Measurements from ENCODE around the gene ROBO1. TPM values are rescaled to one million over a fixed set of nuclear protein-coding genes. Genes with fewer than 3 reads are reported as not detected.

The ROBO1 gene
- total and polyA plus RNA-seq, 2 of the 8 experiments (the other 6 are each of a cell fraction or from before 2014, with no cell fraction given), result 51.4 to 91.0 TPM

DNA sequence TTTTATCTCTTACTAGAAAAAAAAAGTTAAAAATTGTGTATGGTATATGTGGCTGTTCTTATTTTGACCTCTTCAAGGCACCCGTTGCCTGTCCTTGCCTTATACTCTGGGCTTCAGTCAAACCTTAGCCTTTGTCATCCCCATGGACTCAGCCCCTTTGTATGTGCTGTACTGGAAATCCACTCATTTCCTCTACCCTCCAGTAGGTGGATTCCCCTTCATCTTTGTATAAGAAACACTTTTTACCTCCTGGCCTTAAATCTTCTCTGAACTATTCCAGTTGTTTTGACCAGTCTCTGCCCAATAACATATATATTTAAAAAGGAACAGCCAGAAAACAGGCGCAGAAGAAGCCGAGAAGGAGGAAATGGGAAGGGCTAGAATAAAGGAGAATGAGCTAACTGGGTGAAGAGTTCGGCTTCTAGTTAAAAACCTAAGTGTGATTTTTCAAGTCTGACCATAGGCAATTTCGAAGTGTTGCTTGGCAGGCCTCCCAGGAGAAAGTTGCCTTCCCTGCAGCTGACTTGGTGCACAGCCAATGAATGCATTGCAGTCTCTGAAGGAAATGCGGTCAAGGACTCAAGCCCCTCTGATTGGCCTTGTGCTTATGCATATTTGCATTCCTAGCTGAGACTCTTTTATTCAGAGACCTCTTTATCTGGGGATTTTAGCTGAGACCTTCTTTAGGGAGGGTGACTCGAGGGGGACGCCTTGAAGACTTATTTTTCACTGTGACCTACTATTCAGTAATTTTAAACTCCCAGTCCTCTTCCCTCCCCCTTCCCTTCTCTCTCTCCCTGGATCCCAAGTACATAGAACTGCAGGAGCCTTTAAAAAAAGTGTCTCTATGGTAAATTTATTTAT is 277.4 kb downstream of the ROBO1 start (continued):
- TF ChIP-seq CHD7 (IDR thresholded peaks at IDR 0.05; ENCODE audit: insufficient replicate concordance, low read length) (no peak), JUND (IDR thresholded peaks at IDR 0.05; ENCODE audit: low read length) (no peak), EZH2 (IDR thresholded peaks at IDR 0.05; ENCODE audit: low read depth, low read length, severe bottlenecking) (no peak), BACH1 (IDR thresholded peaks at IDR 0.05; ENCODE audit: low read length) (no peak), SRF (IDR thresholded peaks at IDR 0.05; ENCODE audit: low read depth, low read length) (no peak), KDM5A (IDR thresholded peaks at IDR 0.05; ENCODE audit: low read length) (no peak)
- TF ChIP-seq, protein P1, sequence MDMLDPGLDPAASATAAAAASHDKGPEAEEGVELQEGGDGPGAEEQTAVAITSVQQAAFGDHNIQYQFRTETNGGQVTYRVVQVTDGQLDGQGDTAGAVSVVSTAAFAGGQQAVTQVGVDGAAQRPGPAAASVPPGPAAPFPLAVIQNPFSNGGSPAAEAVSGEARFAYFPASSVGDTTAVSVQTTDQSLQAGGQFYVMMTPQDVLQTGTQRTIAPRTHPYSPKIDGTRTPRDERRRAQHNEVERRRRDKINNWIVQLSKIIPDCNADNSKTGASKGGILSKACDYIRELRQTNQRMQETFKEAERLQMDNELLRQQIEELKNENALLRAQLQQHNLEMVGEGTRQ (IDR thresholded peaks at IDR 0.05; ENCODE audit: low read length), result no peak
